Measurements from ENCODE around the gene NAP1L4. TPM values are rescaled to one million over a fixed set of nuclear protein-coding genes. Genes with fewer than 3 reads are reported as not detected.

The NAP1L4 gene
- polyA plus RNA-seq, 1 of the 3 experiments (the other 2 are of a cell fraction): 104 TPM

DNA sequence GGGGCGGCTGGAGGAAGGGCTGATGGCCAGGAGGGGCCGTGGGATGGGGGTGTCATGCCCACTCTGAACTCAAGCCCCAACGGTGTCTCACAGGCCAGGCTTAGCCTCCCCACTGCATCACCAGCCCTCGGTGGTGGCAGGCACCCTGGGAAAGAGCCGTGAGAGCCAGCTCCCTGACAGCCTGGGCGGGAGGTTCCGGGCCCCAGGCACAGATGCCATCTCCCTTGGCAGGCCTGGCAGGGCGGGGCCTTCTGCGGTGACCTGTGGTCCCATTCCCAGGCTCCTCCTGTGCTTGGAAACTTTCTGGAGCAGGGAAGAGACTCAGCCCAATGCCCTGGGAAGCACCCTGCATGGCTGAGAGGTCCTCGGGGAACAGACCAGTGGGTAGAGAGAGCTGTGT is 67.7 kb downstream of the NAP1L4 start:
- Histone ChIP-seq H3K9me2 (no peaks in the 10 kb centered on the region), H3K4me3 (ENCODE audit: low read depth in 2 of 2, low read length in 1 of 2) (no peak overlapping the region), H3K79me2 (ENCODE audit: insufficient read depth) (0 out of 2 replicates have a peak, but pooled peaks cover 2% of the 10 kb centered on the region), H3K36me3 (replicated peaks in 1 of 2; ENCODE audit: control insufficient read depth in 1 of 2, insufficient read depth in 2 of 2, low read length in 1 of 2) (no peaks in the 10 kb centered on the region), H3K9me3 (no peaks in the 10 kb centered on the region), H2AFZ (ENCODE audit: low read depth) (no peak overlapping the region), H3K27me3 (ENCODE audit: insufficient read depth) (no peaks in the 10 kb centered on the region), H3F3A (replicated peaks; ENCODE audit: insufficient read depth) (no peaks in the 10 kb centered on the region), H4K20me1 (ENCODE audit: insufficient read depth) (no peaks in the 10 kb centered on the region), H3K4me2 (no peak overlapping the region), H3K27ac (ENCODE audit: low read depth in 2 of 2, low read length in 1 of 2) (no peak overlapping the region), H3K9ac (no peak overlapping the region), H3K4me1 (ENCODE audit: control insufficient read depth in 1 of 2, insufficient read depth in 2 of 2, low read depth in 1 of 2, low read length in 1 of 2) (peaks cover 0 to 18% of the 10 kb centered on the region in 2 experiments; a peak in 1 of 4 replicates)
- DNase-seq: peak; percentile 81
- peak; percentile 50 for TF ChIP-seq GATA2 (CRISPR knock-in tag; IDR thresholded peaks at IDR 0.05)
- no peak for TF ChIP-seq YY1 (IDR thresholded peaks at IDR 0.05; ENCODE audit: low read depth)
- ChIA-PET POLR2A (no interaction called here), CTCF (interaction anchor here (0.8 to 2.4 kb wide), 4 partner anchors 12 to 504 kb away, joined by 3 to 8 read pairs (median 3); no protein-coding TSS in a partner anchor)
- WGBS (ENCODE audit: low lambda C conversion rate): 31% methylated on average over 6 of the region's 10 CpGs

DNA sequence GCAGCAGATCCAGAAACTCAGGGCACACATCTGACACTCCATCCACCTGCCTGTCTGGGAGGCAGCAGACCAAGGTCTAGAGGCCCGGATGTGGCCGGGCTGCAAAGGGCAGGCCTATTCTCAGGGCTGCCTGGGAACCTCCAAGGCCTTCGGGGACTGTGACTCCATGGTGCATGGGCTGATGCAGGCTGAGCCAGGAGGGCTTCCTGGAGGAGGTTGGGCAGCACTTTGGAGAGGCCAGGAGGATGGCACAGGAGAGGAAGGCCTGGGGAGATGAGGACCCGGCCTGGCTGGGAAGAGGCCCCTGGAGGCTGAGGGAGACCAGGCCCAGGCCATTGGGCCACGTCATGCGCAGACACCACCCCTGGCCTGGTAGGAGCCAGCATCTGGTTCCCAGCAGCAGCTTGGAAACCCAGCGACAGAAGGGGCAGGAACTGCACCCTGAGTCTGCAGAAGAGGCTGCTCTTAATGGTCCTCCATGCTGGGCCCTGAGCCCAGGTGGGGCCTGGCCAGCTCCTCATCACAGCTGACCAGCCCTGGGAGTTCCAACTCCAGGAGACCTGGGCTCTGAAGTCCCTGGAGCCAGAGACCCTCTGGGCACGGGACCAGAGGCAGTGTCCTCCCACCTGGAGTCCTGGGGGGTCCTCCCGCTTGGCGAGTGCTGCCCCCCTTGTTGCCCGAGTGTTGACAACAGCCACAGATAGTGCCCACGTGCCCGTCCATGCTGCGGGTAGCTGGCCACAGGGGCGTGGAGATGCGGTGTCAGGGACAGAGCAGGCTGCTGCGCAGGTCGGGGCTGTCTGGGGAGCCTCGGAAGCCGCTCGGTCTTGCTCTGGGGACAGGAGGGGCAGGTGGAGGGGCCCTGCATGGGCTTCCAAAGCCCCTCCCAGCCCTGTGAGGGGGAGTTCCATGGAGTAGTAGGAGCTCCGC is 68.4 kb downstream of the NAP1L4 start:
- H3K27ac ChIP-seq (ENCODE audit: low read depth in 2 of 2, low read length in 1 of 2): no peak overlapping the region; a peak in 1 of 4 replicates
- no peak overlapping the region for H2AFZ ChIP-seq (ENCODE audit: low read depth)
- no peak overlapping the region for H3K4me2 ChIP-seq
- TF ChIP-seq, protein P1, sequence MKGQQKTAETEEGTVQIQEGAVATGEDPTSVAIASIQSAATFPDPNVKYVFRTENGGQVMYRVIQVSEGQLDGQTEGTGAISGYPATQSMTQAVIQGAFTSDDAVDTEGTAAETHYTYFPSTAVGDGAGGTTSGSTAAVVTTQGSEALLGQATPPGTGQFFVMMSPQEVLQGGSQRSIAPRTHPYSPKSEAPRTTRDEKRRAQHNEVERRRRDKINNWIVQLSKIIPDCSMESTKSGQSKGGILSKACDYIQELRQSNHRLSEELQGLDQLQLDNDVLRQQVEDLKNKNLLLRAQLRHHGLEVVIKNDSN (IDR thresholded peaks at IDR 0.05; ENCODE audit: borderline replicate concordance, low read depth): no peak
- TF ChIP-seq JUND (IDR thresholded peaks at IDR 0.05): no peak
- TF ChIP-seq, protein P2, sequence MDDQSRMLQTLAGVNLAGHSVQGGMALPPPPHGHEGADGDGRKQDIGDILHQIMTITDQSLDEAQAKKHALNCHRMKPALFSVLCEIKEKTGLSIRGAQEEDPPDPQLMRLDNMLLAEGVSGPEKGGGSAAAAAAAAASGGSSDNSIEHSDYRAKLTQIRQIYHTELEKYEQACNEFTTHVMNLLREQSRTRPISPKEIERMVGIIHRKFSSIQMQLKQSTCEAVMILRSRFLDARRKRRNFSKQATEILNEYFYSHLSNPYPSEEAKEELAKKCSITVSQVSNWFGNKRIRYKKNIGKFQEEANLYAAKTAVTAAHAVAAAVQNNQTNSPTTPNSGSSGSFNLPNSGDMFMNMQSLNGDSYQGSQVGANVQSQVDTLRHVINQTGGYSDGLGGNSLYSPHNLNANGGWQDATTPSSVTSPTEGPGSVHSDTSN (IDR thresholded peaks at IDR 0.05): no peak
- TF ChIP-seq TAF1 (IDR thresholded peaks at IDR 0.05; ENCODE audit: borderline replicate concordance, low read depth, low read length): no peak
- H3K79me2 ChIP-seq (ENCODE audit: insufficient read depth): 0 out of 2 replicates have a peak, but pooled peaks cover 2% of the 10 kb centered on the region
- no peaks in the 10 kb centered on the region for H3K27me3 ChIP-seq (ENCODE audit: insufficient read depth)
- no peak overlapping the region for H3K9ac ChIP-seq
- no peaks in the 10 kb centered on the region for H4K20me1 ChIP-seq (ENCODE audit: insufficient read depth)
- DNase-seq: peak; percentile 72
- no peaks in the 10 kb centered on the region for H3K9me2 ChIP-seq
- CTCF ChIA-PET: interaction anchor here (0.8 to 2.4 kb wide), 6 partner anchors 11 to 503 kb away, joined by 3 to 8 read pairs (median 3); no protein-coding TSS in a partner anchor
- WGBS (ENCODE audit: low lambda C conversion rate): 89% methylated on average over 13 of the region's 22 CpGs
- POLR2A ChIA-PET: no interaction called here
- no peaks in the 10 kb centered on the region for H3K9me3 ChIP-seq
- no peaks in the 10 kb centered on the region for H3K36me3 ChIP-seq (replicated peaks in 1 of 2; ENCODE audit: control insufficient read depth in 1 of 2, insufficient read depth in 2 of 2, low read length in 1 of 2)
- no peaks in the 10 kb centered on the region for H3F3A ChIP-seq (replicated peaks; ENCODE audit: insufficient read depth)
- no peak overlapping the region for H3K4me3 ChIP-seq (ENCODE audit: low read depth in 2 of 2, low read length in 1 of 2)
- H3K4me1 ChIP-seq (ENCODE audit: control insufficient read depth in 1 of 2, insufficient read depth in 2 of 2, low read depth in 1 of 2, low read length in 1 of 2): peaks cover 0 to 14% of the 10 kb centered on the region in 2 experiments; a peak in 1 of 4 replicates

DNA sequence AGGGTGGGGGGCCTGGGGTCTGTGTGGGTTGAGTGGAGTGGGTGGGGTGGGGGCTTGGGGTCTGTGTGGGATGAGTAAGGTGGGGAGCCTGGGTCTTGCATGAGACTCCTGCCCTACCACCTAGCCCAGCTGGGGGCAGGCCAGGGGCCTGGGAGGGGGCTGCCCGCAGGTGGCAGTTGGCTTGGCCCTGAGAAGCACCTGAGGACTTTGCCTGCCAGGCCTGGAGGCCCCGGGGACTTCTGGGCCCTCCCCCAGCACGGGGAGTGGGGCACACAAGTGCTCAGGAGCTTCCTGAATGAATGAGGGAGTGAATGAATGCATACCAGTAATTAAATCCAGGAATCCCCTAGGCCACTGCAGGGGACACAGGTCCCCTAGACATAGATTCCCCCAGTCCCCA is 69.5 kb downstream of the NAP1L4 start:
- Histone ChIP-seq H3K36me3 (replicated peaks in 1 of 2; ENCODE audit: control insufficient read depth in 1 of 2, insufficient read depth in 2 of 2, low read length in 1 of 2) (no peaks in the 10 kb centered on the region), H4K20me1 (ENCODE audit: insufficient read depth) (no peaks in the 10 kb centered on the region), H2AFZ (ENCODE audit: low read depth) (no peak overlapping the region), H3K4me1 (ENCODE audit: control insufficient read depth in 1 of 2, insufficient read depth in 2 of 2, low read depth in 1 of 2, low read length in 1 of 2) (peaks cover 0 to 12% of the 10 kb centered on the region in 2 experiments; a peak in 1 of 4 replicates), H3F3A (replicated peaks; ENCODE audit: insufficient read depth) (no peaks in the 10 kb centered on the region), H3K9me2 (no peaks in the 10 kb centered on the region), H3K4me3 (ENCODE audit: low read depth in 2 of 2, low read length in 1 of 2) (no peak overlapping the region), H3K27me3 (ENCODE audit: insufficient read depth) (no peaks in the 10 kb centered on the region), H3K27ac (ENCODE audit: low read depth in 2 of 2, low read length in 1 of 2) (no peak overlapping the region), H3K9me3 (no peaks in the 10 kb centered on the region), H3K79me2 (ENCODE audit: insufficient read depth) (no peaks in the 10 kb centered on the region), H3K4me2 (no peak overlapping the region), H3K9ac (no peak overlapping the region)
- WGBS (ENCODE audit: low lambda C conversion rate): 80% methylated on average over 1 of the region's 3 CpGs
- no peak for DNase-seq
- ChIA-PET CTCF (interaction anchor here (1.3 kb wide), 1 partner anchor 495 kb away, joined by 3 read pairs; no protein-coding TSS in a partner anchor), POLR2A (no interaction called here)
- TF ChIP-seq RAD21 (IDR thresholded peaks at IDR 0.05; ENCODE audit: low read length) (no peak), NRF1 (IDR thresholded peaks at IDR 0.05; ENCODE audit: low read depth, low read length) (no peak), MEF2A (IDR thresholded peaks at IDR 0.05; ENCODE audit: borderline replicate concordance, low read depth) (no peak), MXI1 (IDR thresholded peaks at IDR 0.05; ENCODE audit: low read depth, low read length) (no peak), FOXJ3 (CRISPR knock-in tag; IDR thresholded peaks at IDR 0.05) (no peak), GABPA (IDR thresholded peaks at IDR 0.05; ENCODE audit: low read depth) (no peak), EP300 (IDR thresholded peaks at IDR 0.05; ENCODE audit: borderline replicate concordance in 1 of 2, low read depth in 1 of 2, low read length in 1 of 2) (no peak), FOSL2 (IDR thresholded peaks at IDR 0.05; ENCODE audit: borderline replicate concordance, low read depth) (no peak), YY1 (IDR thresholded peaks at IDR 0.05; ENCODE audit: low read depth) (no peak), SIN3A (IDR thresholded peaks at IDR 0.05; ENCODE audit: borderline replicate concordance, low read depth, low read length) (no peak)
- TF ChIP-seq, protein P2 (IDR thresholded peaks at IDR 0.05): no peak

Measured in SK-N-SH (cell line).